CD14-positive monocyte (primary cell): Measurements from ENCODE around the gene TSHR. TPM values are rescaled to one million over a fixed set of nuclear protein-coding genes. Genes with fewer than 3 reads are reported as not detected.

Experiments used
- DNase-seq, 3 donors: peaks; one replicate each; pipeline ENCODE4 v3.0.0-alpha.2; 2011 to 2022
- H2AFZ ChIP-seq: 2 replicates; pipeline ENCODE4 v1.6.0; 2012; ENCODE audit warnings: mild to moderate bottlenecking, low read depth, low read length, inconsistent platforms; ENCODE audit not compliant: insufficient read depth, poor library complexity, severe bottlenecking
- H3K27ac ChIP-seq, 2 donors: 1 replicate in 1 of 2; 2 replicates in 1 of 2; pipeline ENCODE4 v1.5.1; 2012 to 2013; ENCODE audit warnings: low read length in 2 of 2, control low read depth in 1 of 2, inconsistent platforms in 1 of 2, low read depth in 1 of 2, mild to moderate bottlenecking in 1 of 2
- H3K27me3 ChIP-seq, 2 donors: one replicate each; pipeline versions ENCODE4 v1.6.0 to v1.6.1; 2011 to 2013; ENCODE audit warnings: low read length in 2 of 2; ENCODE audit not compliant: control insufficient read depth in 2 of 2, insufficient read depth in 2 of 2
- H3K36me3 ChIP-seq, 2 donors: replicated peaks in 1 of 2; 1 replicate in 1 of 2; 2 replicates in 1 of 2; pipeline versions ENCODE4 v1.5.1 to v1.6.1; 2012 to 2013; ENCODE audit warnings: low read length in 2 of 2, control low read depth in 1 of 2, inconsistent platforms in 1 of 2, mild to moderate bottlenecking in 1 of 2; ENCODE audit not compliant: insufficient read depth in 2 of 2, control insufficient read depth in 1 of 2
- H3K4me1 ChIP-seq, 2 donors: 1 replicate in 1 of 2; 2 replicates in 1 of 2; pipeline versions ENCODE4 v1.5.1 to v1.6.1; 2012 to 2013; ENCODE audit warnings: low read length in 2 of 2, control low read depth in 1 of 2, inconsistent platforms in 1 of 2, mild to moderate bottlenecking in 1 of 2, moderate library complexity in 1 of 2; ENCODE audit not compliant: insufficient read depth in 2 of 2, control insufficient read depth in 1 of 2
- H3K4me2 ChIP-seq: replicated peaks from 2 replicates; pipeline ENCODE3; 2012; ENCODE audit warnings: low read length, moderate library complexity, mild to moderate bottlenecking; ENCODE audit not compliant: poor library complexity, severe bottlenecking; ENCODE audit errors: extremely low read depth
- H3K4me3 ChIP-seq, 3 experiments: fragments of 200-600 bp in 1 of 3; sonication (generic) in 1 of 3; replicated peaks in 1 of 3; 1 replicate in 2 of 3; 2 replicates in 1 of 3; pipeline ENCODE4 v1.5.1; 2011 to 2013; ENCODE audit warnings: low read length in 3 of 3, mild to moderate bottlenecking in 3 of 3, control low read depth in 2 of 3, low read depth in 2 of 3, inconsistent platforms in 1 of 3, moderate library complexity in 1 of 3
- H3K79me2 ChIP-seq: 2 replicates; pipeline ENCODE4 v1.6.0; 2012; ENCODE audit warnings: mild to moderate bottlenecking, control low read depth, inconsistent platforms, low read length, moderate library complexity; ENCODE audit not compliant: insufficient read depth
- H3K9ac ChIP-seq: 2 replicates; pipeline ENCODE4 v1.6.0; 2017; ENCODE audit warnings: low read length, mild to moderate bottlenecking; ENCODE audit not compliant: insufficient read depth, poor library complexity, severe bottlenecking
- H3K9me3 ChIP-seq, 2 donors: replicated peaks in 1 of 2; 1 replicate in 1 of 2; 2 replicates in 1 of 2; pipeline versions ENCODE4 v1.5.1 to v1.6.1; 2012 to 2013; ENCODE audit warnings: low read length in 2 of 2, control low read depth in 1 of 2; ENCODE audit not compliant: control insufficient read depth in 1 of 2, insufficient read depth in 1 of 2
- H4K20me1 ChIP-seq: 2 replicates; pipeline ENCODE4 v1.6.0; 2012; ENCODE audit warnings: mild to moderate bottlenecking, low read length, control low read depth, moderate library complexity; ENCODE audit not compliant: insufficient read depth
- H3K27ac Mint-ChIP-seq, 7 donors: one replicate each; pipeline ENCODE4 v1.8.0; 2020; ENCODE audit warnings: mild to moderate bottlenecking in 7 of 7, mixed read lengths in 7 of 7, moderate library complexity in 6 of 7, inconsistent platforms in 2 of 7
- H3K27me3 Mint-ChIP-seq, 3 donors: one replicate each; pipeline ENCODE4 v1.8.0; 2021 to 2022; ENCODE audit warnings: low read depth in 3 of 3, mild to moderate bottlenecking in 3 of 3, mixed read lengths in 3 of 3, moderate library complexity in 3 of 3, inconsistent platforms in 1 of 3
- H3K36me3 Mint-ChIP-seq, 2 donors: one replicate each; pipeline ENCODE4 v1.8.0; 2020; ENCODE audit warnings: mixed read lengths in 2 of 2, inconsistent platforms in 1 of 2, mild to moderate bottlenecking in 1 of 2
- H3K4me1 Mint-ChIP-seq: one replicate; pipeline ENCODE4 v1.8.0; 2020; ENCODE audit warnings: mild to moderate bottlenecking, mixed read lengths
- H3K4me3 Mint-ChIP-seq, 2 donors: one replicate each; pipeline ENCODE4 v1.8.0; 2020; ENCODE audit warnings: mild to moderate bottlenecking in 2 of 2, mixed read lengths in 2 of 2, moderate library complexity in 1 of 2
- H3K9me3 Mint-ChIP-seq, 7 donors: one replicate each; pipeline ENCODE4 v1.8.0; 2020 to 2022; ENCODE audit warnings: mixed read lengths in 7 of 7, mild to moderate bottlenecking in 6 of 7, moderate library complexity in 6 of 7, inconsistent platforms in 2 of 7
- CTCF ChIP-seq: fragments of 200-600 bp; IDR thresholded peaks from one replicate; pipeline ENCODE4 v1.8.0; 2022; ENCODE audit warnings: antibody characterized with exemption, mild to moderate bottlenecking
- WGBS: methylation state at CpG from one replicate; pipeline ENCODE4 v1.1.5; 2013; ENCODE audit warnings: missing lambda C conversion rate; ENCODE audit not compliant: insufficient coverage; 5-methylcytosine and 5-hydroxymethylcytosine counted together
- intact Hi-C, 2 donors: fragments of 100-400 bp; cut with micrococcal nuclease; formaldehyde crosslinking; loops; one replicate each; pipeline versions ENCODE4 v1.15.0 to v1.15.1; 2023
- polyA plus RNA-seq, 3 donors: library from polyadenylated mRNA; depleted of rRNA in 1 of 3; unstranded in 2 of 3; stranded (reverse) in 1 of 3; fragments of 300-500 nt in 2 of 3; fragments of >200 nt in 1 of 3; fragmentation: Illumina TruSeq in 2 of 3; gene quantifications; 1 replicate in 2 of 3; 2 replicates in 1 of 3; pipeline ENCODE4 v1.2.3, GENCODE V29; 2012 to 2021

Gene TSHR
- polyA plus RNA-seq, 3 donors: not detected

- Histone ChIP-seq H3K36me3 (no peaks in the 10 kb centered on the region), H3K9ac (no peak overlapping the region), H3K27me3 (no peaks in the 10 kb centered on the region), H3K4me2 (no peak overlapping the region), H3K4me1 (no peaks in the 10 kb centered on the region), H2AFZ (no peak overlapping the region), H4K20me1 (no peaks in the 10 kb centered on the region), H3K9me3 (no peaks in the 10 kb centered on the region), H3K79me2 (no peaks in the 10 kb centered on the region), H3K4me3 (no peak overlapping the region), H3K27ac (no peak overlapping the region)
- no peaks in the 10 kb centered on the region for H3K36me3 Mint-ChIP-seq
- peaks cover 1 to 3% (median 2%) of the 10 kb centered on the region in 3 donors for H3K27me3 Mint-ChIP-seq
- 83% methylated on average over 1 of the region's 5 CpGs for WGBS
- H3K27ac Mint-ChIP-seq: no peak overlapping the region
- no peak for DNase-seq
- intact Hi-C loops: no loop called here
- peaks cover 0 to 1% (median 0%) of the 10 kb centered on the region in 7 donors for H3K9me3 Mint-ChIP-seq
- H3K4me1 Mint-ChIP-seq: no peaks in the 10 kb centered on the region
- no peak overlapping the region for H3K4me3 Mint-ChIP-seq
- no peak for TF ChIP-seq CTCF
Observed at GRCh38 chr14:80973931-80974641, 18.7 kb downstream of the TSHR start.

DNA sequence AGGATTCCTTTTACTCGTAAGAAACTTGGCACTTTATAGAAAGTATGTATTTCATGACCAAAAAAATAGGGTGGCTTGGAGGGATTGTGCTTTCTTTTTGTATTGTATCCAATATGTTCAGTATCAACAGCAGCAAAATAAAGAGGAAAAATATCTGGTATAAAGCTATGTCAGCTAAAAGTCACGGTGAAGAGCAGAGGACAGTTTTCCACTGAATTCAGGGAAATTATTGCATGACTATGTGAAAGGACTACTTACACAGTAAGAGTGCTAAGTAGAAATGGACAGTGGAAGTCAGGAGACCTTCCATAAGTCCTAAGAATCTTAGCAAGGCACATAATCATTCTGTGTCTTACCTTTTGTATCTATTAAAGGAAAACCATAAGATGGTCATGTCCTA is 19.3 kb downstream of the TSHR start:
- intact Hi-C loops: no loop called here
- H3K27ac Mint-ChIP-seq: no peak overlapping the region
- peaks cover 0 to 1% (median 0%) of the 10 kb centered on the region in 7 donors for H3K9me3 Mint-ChIP-seq

More for the DNA sequence above, 19.3 kb downstream of the TSHR start:
- no peaks in the 10 kb centered on the region for H3K79me2 ChIP-seq
- no peak overlapping the region for H3K4me3 ChIP-seq
- TF ChIP-seq CTCF: no peak
- H3K36me3 ChIP-seq: no peaks in the 10 kb centered on the region
- H2AFZ ChIP-seq: no peak overlapping the region
- H3K27me3 ChIP-seq: no peaks in the 10 kb centered on the region
- no peaks in the 10 kb centered on the region for H3K4me1 ChIP-seq
- peaks cover 2 to 3% (median 3%) of the 10 kb centered on the region in 3 donors for H3K27me3 Mint-ChIP-seq
- no peaks in the 10 kb centered on the region for H3K36me3 Mint-ChIP-seq
- no peak overlapping the region for H3K4me3 Mint-ChIP-seq
- H3K4me2 ChIP-seq: no peak overlapping the region
- no CpG with 5 or more reads among the region's 2 CpGs for WGBS
- no peak for DNase-seq
- no peak overlapping the region for H3K9ac ChIP-seq
- H4K20me1 ChIP-seq: no peaks in the 10 kb centered on the region
- H3K27ac ChIP-seq: no peak overlapping the region
- H3K9me3 ChIP-seq: no peaks in the 10 kb centered on the region
- no peaks in the 10 kb centered on the region for H3K4me1 Mint-ChIP-seq
